K562 (cell line): ENCODE data around the gene PCMTD2. TPM values are rescaled to one million over a fixed set of nuclear protein-coding genes. Genes with fewer than 3 reads are reported as not detected.

Source experiments
- HDAC8 ChIP-seq: fragments of 450-650 bp; IDR thresholded peaks from 2 replicates; pipeline ENCODE4 v1.6.1; 2016; ENCODE audit warnings: mild to moderate bottlenecking, missing genetic modification characterization, moderate library complexity, missing compliant biosample characterization
- HIVEP1 ChIP-seq: fragments of 250-450 bp; sonication (Bioruptor Pico); IDR thresholded peaks from 2 replicates; pipeline ENCODE4 v1.4.0; 2020; ENCODE audit warnings: mild to moderate bottlenecking
- HNRNPH1 ChIP-seq: fragments of 200-400 bp; formaldehyde crosslinking; optimal IDR thresholded peaks from 2 replicates; pipeline ENCODE3; 2017; ENCODE audit warnings: low read depth, mild to moderate bottlenecking, low read length, moderate library complexity
- KDM1A ChIP-seq, 2 experiments: fragments of 450-650 bp; IDR thresholded peaks; 2 replicates each; pipeline ENCODE4 v1.6.1; 2016; ENCODE audit warnings: mild to moderate bottlenecking in 2 of 2
- MTF1 ChIP-seq: fragments of 250-450 bp; sonication (Bioruptor Pico); IDR thresholded peaks from 2 replicates; pipeline ENCODE4 v1.9.0; 2021; ENCODE audit warnings: moderate library complexity, mild to moderate bottlenecking, inconsistent platforms, borderline replicate concordance
- SIN3B ChIP-seq: fragments of 450-650 bp; IDR thresholded peaks from 2 replicates; pipeline ENCODE4 v1.6.1; 2017; ENCODE audit warnings: low read depth, mild to moderate bottlenecking, moderate library complexity
- SMARCC2 ChIP-seq: fragments of 450-650 bp; IDR thresholded peaks from 2 replicates; pipeline ENCODE4 v1.6.1; 2017; ENCODE audit warnings: antibody characterized with exemption, moderate library complexity, mild to moderate bottlenecking, low read depth
- STAT5A ChIP-seq: IDR thresholded peaks from 2 replicates; pipeline ENCODE4 v1.6.1; 2012; ENCODE audit warnings: low read length, inconsistent platforms, borderline replicate concordance
- THRAP3 ChIP-seq: fragments of 450-650 bp; IDR thresholded peaks from 2 replicates; pipeline ENCODE4 v1.6.1; 2016; ENCODE audit warnings: mild to moderate bottlenecking, inconsistent platforms, borderline replicate concordance
- ZBTB12 ChIP-seq: fragments of 250-450 bp; sonication (Bioruptor Pico); IDR thresholded peaks from 2 replicates; pipeline ENCODE4 v1.4.0; 2020
- ZNF197 ChIP-seq: fragments of 200-800 bp; sonication (Bioruptor generic); IDR thresholded peaks from 2 replicates; pipeline ENCODE4 v1.6.1; 2016; ENCODE audit warnings: low read depth, missing genetic modification characterization, missing compliant biosample characterization
- ZNF263 ChIP-seq: sonication (generic); formaldehyde crosslinking; IDR thresholded peaks from 2 replicates; pipeline ENCODE4 v1.8.0; 2022; ENCODE audit warnings: mild to moderate bottlenecking, missing genetic modification reagents, borderline replicate concordance
- ZNF583 ChIP-seq: fragments of 250-450 bp; sonication (Bioruptor Pico); IDR thresholded peaks from 2 replicates; pipeline ENCODE4 v1.4.0; 2020
- ZNF707 ChIP-seq: fragments of 250-450 bp; sonication (Bioruptor Pico); conservative IDR thresholded peaks from 2 replicates; pipeline ENCODE4 v1.8.0; 2022; ENCODE audit warnings: inconsistent platforms, mild to moderate bottlenecking, moderate library complexity
- ZNF830 ChIP-seq: fragments of 250-450 bp; sonication (Bioruptor Pico); IDR thresholded peaks from 2 replicates; pipeline ENCODE4 v1.5.0; 2021; ENCODE audit warnings: mild to moderate bottlenecking
- polyA plus RNA-seq, 8 experiments: library from polyadenylated mRNA; depleted of rRNA in 4 of 8; stranded (reverse) in 5 of 8; unstranded in 3 of 8; fragments of >200 nt; fragmentation: Nextera tagmentation in 2 of 8; fragmentation: Illumina TruSeq in 1 of 8; extraction: Ambion mirVana in 2 of 8; extraction: Trizol in 1 of 8; gene quantifications; 2 replicates each; pipeline versions ENCODE4 v1.2.1 to v1.2.3, GENCODE V29; 2011 to 2014; ENCODE audit warnings: inconsistent platforms in 1 of 8, missing spikeins in 1 of 8
- total RNA-seq, 7 experiments: library from RNA; depleted of rRNA in 6 of 7; stranded (reverse); fragments of >200 nt in 6 of 7; fragmentation: Illumina TruSeq in 2 of 7; extraction: Trizol in 2 of 7; gene quantifications; 2 replicates each; pipeline versions ENCODE4 v1.2.1 to v1.2.3, GENCODE V29; 2011 to 2021; ENCODE audit warnings: low replicate concordance in 1 of 7
- TF ChIP-seq, protein P1 (sequence below), 2 experiments: fragments of 250-450 bp in 1 of 2; fragments of 450-650 bp in 1 of 2; sonication (Bioruptor Pico) in 1 of 2; IDR thresholded peaks; 2 replicates each; pipeline versions ENCODE4 v1.6.1 to v1.8.0; 2016 to 2021; ENCODE audit warnings: mild to moderate bottlenecking in 2 of 2, moderate library complexity in 2 of 2, missing compliant biosample characterization in 1 of 2, missing genetic modification characterization in 1 of 2
- TF ChIP-seq, protein P2 (sequence below): IDR thresholded peaks from 2 replicates; pipeline ENCODE4 v1.6.1; 2011; ENCODE audit not compliant: insufficient read length; ENCODE audit errors: extremely low read depth
- TF ChIP-seq, protein P3 (sequence below): sonication (generic); formaldehyde crosslinking; IDR thresholded peaks from 2 replicates; pipeline ENCODE4 v1.8.1; 2023; ENCODE audit warnings: missing genetic modification reagents, mild to moderate bottlenecking, borderline replicate concordance
- TF ChIP-seq, protein P4 (sequence below): fragments of 450-650 bp; IDR thresholded peaks from 2 replicates; pipeline ENCODE4 v1.6.1; 2014; ENCODE audit warnings: low read depth, mild to moderate bottlenecking, moderate library complexity, borderline replicate concordance

The PCMTD2 gene
- total and polyA plus RNA-seq, 9 of the 15 experiments (the other 6 are each of a cell fraction or from before 2014, with no cell fraction given) = 11.3 to 49.3 (median 28.4) TPM

DNA sequence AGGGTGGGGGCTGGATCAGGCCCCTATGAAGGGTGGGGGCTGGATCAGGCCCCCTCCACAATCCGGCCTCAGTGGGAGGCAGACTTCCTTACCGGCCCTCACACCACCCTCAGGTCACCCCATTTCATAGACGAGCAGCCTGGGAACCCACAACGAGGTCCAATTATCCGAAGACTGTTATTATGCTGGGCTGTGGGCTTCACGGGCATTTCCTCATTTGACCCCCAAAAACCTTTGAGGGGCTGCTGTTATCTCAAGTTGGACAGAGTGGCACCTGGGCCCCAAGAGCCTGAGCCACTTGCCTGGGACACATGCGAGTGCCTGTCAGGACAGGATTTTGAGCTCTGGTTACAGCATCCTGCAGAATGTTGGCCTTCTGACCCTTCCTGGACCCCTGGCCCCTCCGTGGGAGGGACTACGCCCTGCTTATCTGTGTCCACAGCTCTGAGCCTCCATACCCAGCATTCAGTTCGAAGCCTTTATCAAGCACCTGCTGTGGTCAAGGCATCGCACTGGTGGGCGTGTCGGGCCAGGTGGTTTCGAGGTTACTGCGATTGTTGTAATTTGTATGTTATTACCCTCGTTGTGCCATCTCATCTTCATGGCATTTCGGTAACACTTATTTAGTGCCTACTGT, 34.5 kb upstream of the PCMTD2 start (continued):
- TF ChIP-seq HIVEP1 (CRISPR knock-in tag) = no peak
- no peak for TF ChIP-seq ZNF263 (CRISPR knock-in tag)
- TF ChIP-seq ZBTB12 = no peak
- no peak for TF ChIP-seq ZNF707
- TF ChIP-seq, protein P1, sequence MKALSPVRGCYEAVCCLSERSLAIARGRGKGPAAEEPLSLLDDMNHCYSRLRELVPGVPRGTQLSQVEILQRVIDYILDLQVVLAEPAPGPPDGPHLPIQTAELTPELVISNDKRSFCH (CRISPR knock-in tag; IDR thresholded peaks at IDR 0.05) = no peak
- TF ChIP-seq, protein P1 (tag; IDR thresholded peaks at IDR 0.05) = peak; percentile 95
- TF ChIP-seq ZNF583 (CRISPR knock-in tag) = 0 out of 2 replicates have a peak, but pooled peaks have one; percentile 60
- TF ChIP-seq HDAC8 = no peak
- TF ChIP-seq, protein P2, sequence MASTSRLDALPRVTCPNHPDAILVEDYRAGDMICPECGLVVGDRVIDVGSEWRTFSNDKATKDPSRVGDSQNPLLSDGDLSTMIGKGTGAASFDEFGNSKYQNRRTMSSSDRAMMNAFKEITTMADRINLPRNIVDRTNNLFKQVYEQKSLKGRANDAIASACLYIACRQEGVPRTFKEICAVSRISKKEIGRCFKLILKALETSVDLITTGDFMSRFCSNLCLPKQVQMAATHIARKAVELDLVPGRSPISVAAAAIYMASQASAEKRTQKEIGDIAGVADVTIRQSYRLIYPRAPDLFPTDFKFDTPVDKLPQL = no peak
- no peak for TF ChIP-seq SIN3B
- no peak for TF ChIP-seq THRAP3
- no peak for TF ChIP-seq ZNF830 (CRISPR knock-in tag)
- TF ChIP-seq, protein P3, sequence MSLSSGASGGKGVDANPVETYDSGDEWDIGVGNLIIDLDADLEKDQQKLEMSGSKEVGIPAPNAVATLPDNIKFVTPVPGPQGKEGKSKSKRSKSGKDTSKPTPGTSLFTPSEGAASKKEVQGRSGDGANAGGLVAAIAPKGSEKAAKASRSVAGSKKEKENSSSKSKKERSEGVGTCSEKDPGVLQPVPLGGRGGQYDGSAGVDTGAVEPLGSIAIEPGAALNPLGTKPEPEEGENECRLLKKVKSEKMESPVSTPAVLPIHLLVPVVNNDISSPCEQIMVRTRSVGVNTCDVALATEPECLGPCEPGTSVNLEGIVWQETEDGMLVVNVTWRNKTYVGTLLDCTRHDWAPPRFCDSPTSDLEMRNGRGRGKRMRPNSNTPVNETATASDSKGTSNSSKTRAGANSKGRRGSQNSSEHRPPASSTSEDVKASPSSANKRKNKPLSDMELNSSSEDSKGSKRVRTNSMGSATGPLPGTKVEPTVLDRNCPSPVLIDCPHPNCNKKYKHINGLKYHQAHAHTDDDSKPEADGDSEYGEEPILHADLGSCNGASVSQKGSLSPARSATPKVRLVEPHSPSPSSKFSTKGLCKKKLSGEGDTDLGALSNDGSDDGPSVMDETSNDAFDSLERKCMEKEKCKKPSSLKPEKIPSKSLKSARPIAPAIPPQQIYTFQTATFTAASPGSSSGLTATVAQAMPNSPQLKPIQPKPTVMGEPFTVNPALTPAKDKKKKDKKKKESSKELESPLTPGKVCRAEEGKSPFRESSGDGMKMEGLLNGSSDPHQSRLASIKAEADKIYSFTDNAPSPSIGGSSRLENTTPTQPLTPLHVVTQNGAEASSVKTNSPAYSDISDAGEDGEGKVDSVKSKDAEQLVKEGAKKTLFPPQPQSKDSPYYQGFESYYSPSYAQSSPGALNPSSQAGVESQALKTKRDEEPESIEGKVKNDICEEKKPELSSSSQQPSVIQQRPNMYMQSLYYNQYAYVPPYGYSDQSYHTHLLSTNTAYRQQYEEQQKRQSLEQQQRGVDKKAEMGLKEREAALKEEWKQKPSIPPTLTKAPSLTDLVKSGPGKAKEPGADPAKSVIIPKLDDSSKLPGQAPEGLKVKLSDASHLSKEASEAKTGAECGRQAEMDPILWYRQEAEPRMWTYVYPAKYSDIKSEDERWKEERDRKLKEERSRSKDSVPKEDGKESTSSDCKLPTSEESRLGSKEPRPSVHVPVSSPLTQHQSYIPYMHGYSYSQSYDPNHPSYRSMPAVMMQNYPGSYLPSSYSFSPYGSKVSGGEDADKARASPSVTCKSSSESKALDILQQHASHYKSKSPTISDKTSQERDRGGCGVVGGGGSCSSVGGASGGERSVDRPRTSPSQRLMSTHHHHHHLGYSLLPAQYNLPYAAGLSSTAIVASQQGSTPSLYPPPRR (CRISPR knock-in tag) = no peak; the same call in 1 of the 2 replicates
- peak; percentile 98 to 99 for TF ChIP-seq KDM1A (IDR thresholded peaks at IDR 0.05)
- TF ChIP-seq STAT5A = peak; percentile 94
- no peak for TF ChIP-seq HNRNPH1
- TF ChIP-seq ZNF197 (CRISPR knock-in tag) = peak; percentile 77
- no peak for TF ChIP-seq MTF1 (CRISPR knock-in tag)
- peak; percentile 83 for TF ChIP-seq SMARCC2
- TF ChIP-seq, protein P4, sequence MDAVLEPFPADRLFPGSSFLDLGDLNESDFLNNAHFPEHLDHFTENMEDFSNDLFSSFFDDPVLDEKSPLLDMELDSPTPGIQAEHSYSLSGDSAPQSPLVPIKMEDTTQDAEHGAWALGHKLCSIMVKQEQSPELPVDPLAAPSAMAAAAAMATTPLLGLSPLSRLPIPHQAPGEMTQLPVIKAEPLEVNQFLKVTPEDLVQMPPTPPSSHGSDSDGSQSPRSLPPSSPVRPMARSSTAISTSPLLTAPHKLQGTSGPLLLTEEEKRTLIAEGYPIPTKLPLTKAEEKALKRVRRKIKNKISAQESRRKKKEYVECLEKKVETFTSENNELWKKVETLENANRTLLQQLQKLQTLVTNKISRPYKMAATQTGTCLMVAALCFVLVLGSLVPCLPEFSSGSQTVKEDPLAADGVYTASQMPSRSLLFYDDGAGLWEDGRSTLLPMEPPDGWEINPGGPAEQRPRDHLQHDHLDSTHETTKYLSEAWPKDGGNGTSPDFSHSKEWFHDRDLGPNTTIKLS = no peak
